K562 (cell line): ENCODE results near the gene MDN1. TPM values are rescaled to one million over a fixed set of nuclear protein-coding genes. Genes with fewer than 3 reads are reported as not detected.

ENCODE experiments used
- ATAC-seq: fragments of 200-7000 bp; cut with Tn5 transposase; 3 replicates; pipeline ENCODE4 v1.9.1; 2020; ENCODE audit warnings: moderate library complexity
- BruUV-seq: library from RNA; stranded (reverse); fragments of 400-500 nt; replicated peaks from 2 replicates; lab custom pipeline; 2021; lab: Mats Ljungman, UMichigan
- CTCF ChIA-PET: fragments of 300-600 bp; formaldehyde crosslinking; extraction: SDS; loops from one replicate; lab custom pipeline; 2021; ENCODE audit warnings: low intra/inter-chr PET ratio; lab: Yijun Ruan, JAX
- POLR2A ChIA-PET: fragments of 300-600, 350-650 bp; sonication (Branson Sonifier 250); formaldehyde crosslinking; extraction: SDS; loops from one replicate; lab custom pipeline; 2021; ENCODE audit warnings: antibody characterized with exemption, inconsistent platforms; lab: Yijun Ruan, JAX
- DNase-seq, 4 experiments: peaks; one replicate each; pipeline versions ENCODE4 v3.0.0 to v3.0.0-alpha.2; 2011 to 2018; ENCODE audit warnings: low spot score in 3 of 4, mixed read lengths in 3 of 4; ENCODE audit errors: extremely low read depth in 1 of 4
- FAIRE-seq: peaks from 2 replicates; lab custom pipeline; 2011; peaks lifted over from hg19 to GRCh38; lab: Jason Lieb, UNC
- H2AFZ ChIP-seq: 2 replicates; pipeline ENCODE4 v1.6.0; 2011; ENCODE audit warnings: low read depth, low read length, control low read depth, inconsistent platforms
- H3K27ac ChIP-seq: fragments of 200-600 bp; 3 replicates; pipeline ENCODE4 v1.8.0; 2011; ENCODE audit warnings: low read depth, mild to moderate bottlenecking, control low read depth, inconsistent platforms, low read length, moderate library complexity, mixed read lengths; ENCODE audit errors: extremely low read depth
- H3K27me3 ChIP-seq, 2 experiments: fragments of 300-600 bp in 1 of 2; 2 replicates in 1 of 2; 3 replicates in 1 of 2; pipeline versions ENCODE4 v1.6.0 to v1.8.0; 2011; ENCODE audit warnings: inconsistent platforms in 2 of 2, low read length in 2 of 2, mild to moderate bottlenecking in 1 of 2, mixed read lengths in 1 of 2, moderate library complexity in 1 of 2; ENCODE audit not compliant: control insufficient read depth in 2 of 2, insufficient read depth in 2 of 2
- H3K36me3 ChIP-seq: fragments of 300-600 bp; 3 replicates; pipeline ENCODE4 v1.8.0; 2011; ENCODE audit warnings: mild to moderate bottlenecking, low read length, inconsistent platforms; ENCODE audit not compliant: control insufficient read depth, insufficient read depth
- H3K4me1 ChIP-seq, 2 experiments: fragments of 200-600 bp in 1 of 2; replicated peaks in 1 of 2; 2 replicates in 1 of 2; 3 replicates in 1 of 2; pipeline versions ENCODE4 v1.5.1 to v1.8.0; 2011; ENCODE audit warnings: inconsistent platforms in 2 of 2, low read length in 2 of 2, mild to moderate bottlenecking in 1 of 2, mixed read lengths in 1 of 2, moderate library complexity in 1 of 2; ENCODE audit not compliant: control insufficient read depth in 2 of 2, insufficient read depth in 2 of 2
- H3K4me2 ChIP-seq: 2 replicates; pipeline ENCODE4 v1.6.1; 2011; ENCODE audit warnings: low read length, control low read depth, inconsistent platforms, mixed read lengths; ENCODE audit not compliant: insufficient read depth
- H3K4me3 ChIP-seq: fragments of 200-600 bp; sonication (generic), shearing (Covaris generic); 2 replicates; pipeline ENCODE4 v1.5.1; 2016; ENCODE audit warnings: control low read depth, inconsistent platforms
- H3K79me2 ChIP-seq: fragments of 200-600 bp; 3 replicates; pipeline ENCODE4 v1.8.0; 2011; ENCODE audit warnings: low read length, inconsistent platforms; ENCODE audit not compliant: control insufficient read depth, insufficient read depth
- H3K9ac ChIP-seq, 2 experiments: 2 replicates each; pipeline versions ENCODE4 v1.6.0 to v1.6.1; 2011; ENCODE audit warnings: low read depth in 2 of 2, low read length in 2 of 2, control low read depth in 1 of 2, inconsistent platforms in 1 of 2, mild to moderate bottlenecking in 1 of 2, mixed read lengths in 1 of 2; ENCODE audit not compliant: insufficient read depth in 1 of 2
- H3K9me1 ChIP-seq: one replicate; pipeline ENCODE4 v1.6.0; 2011; ENCODE audit warnings: inconsistent platforms, mild to moderate bottlenecking, low read length, moderate library complexity; ENCODE audit not compliant: control insufficient read depth, insufficient read depth
- H3K9me3 ChIP-seq: replicated peaks from 2 replicates; pipeline ENCODE4 v1.5.1; 2011; ENCODE audit warnings: low read depth, low read length, inconsistent platforms; ENCODE audit not compliant: control insufficient read depth, insufficient read depth
- H4K20me1 ChIP-seq: replicated peaks from 2 replicates; pipeline ENCODE4 v1.6.1; 2011; ENCODE audit warnings: low read length, inconsistent platforms, mixed read lengths; ENCODE audit not compliant: control insufficient read depth, insufficient read depth
- BCL6 ChIP-seq: fragments of 250-450 bp; sonication (Bioruptor Pico); IDR thresholded peaks from 2 replicates; pipeline ENCODE4 v1.4.0; 2020
- CREM ChIP-seq: IDR thresholded peaks from 2 replicates; pipeline ENCODE4 v1.6.1; 2014; ENCODE audit warnings: antibody characterized with exemption, low read depth
- E2F5 ChIP-seq: sonication (generic); formaldehyde crosslinking; IDR thresholded peaks from 2 replicates; pipeline ENCODE4 v1.8.0; 2022; ENCODE audit warnings: mild to moderate bottlenecking, missing genetic modification reagents
- ILF3 ChIP-seq: fragments of 450-650 bp; IDR thresholded peaks from 2 replicates; pipeline ENCODE4 v1.6.1; 2018; ENCODE audit warnings: antibody characterized with exemption, mild to moderate bottlenecking, moderate library complexity, borderline replicate concordance
- POLR2AphosphoS5 ChIP-seq: IDR thresholded peaks from 2 replicates; pipeline ENCODE4 v1.6.1; 2011; ENCODE audit warnings: mild to moderate bottlenecking, low read depth, low read length, moderate library complexity; ENCODE audit not compliant: control insufficient read depth, insufficient read depth
- RAD51 ChIP-seq: fragments of 450-650 bp; IDR thresholded peaks from 2 replicates; pipeline ENCODE4 v1.7.1; 2016; ENCODE audit warnings: low read depth, mild to moderate bottlenecking, borderline replicate concordance
- RBM39 ChIP-seq: fragments of 200-400 bp; formaldehyde crosslinking; optimal IDR thresholded peaks from 2 replicates; pipeline ENCODE3; 2018; ENCODE audit warnings: low read depth, low read length
- THRA ChIP-seq: fragments of 450-650 bp; IDR thresholded peaks from 2 replicates; pipeline ENCODE4 v1.6.1; 2017; ENCODE audit warnings: mild to moderate bottlenecking, moderate library complexity
- USF2 ChIP-seq: sonication (generic); formaldehyde crosslinking; IDR thresholded peaks from 2 replicates; pipeline ENCODE4 v1.5.0; 2020; ENCODE audit warnings: missing genetic modification reagents
- XRCC4 ChIP-seq: IDR thresholded peaks from one replicate; pipeline ENCODE4 v1.6.1; 2011; ENCODE audit not compliant: insufficient read depth, insufficient read length; ENCODE audit errors: extremely low read depth
- ZNF217 ChIP-seq: sonication (generic); formaldehyde crosslinking; IDR thresholded peaks from 2 replicates; pipeline ENCODE4 v1.8.0; 2022; ENCODE audit warnings: mild to moderate bottlenecking, missing genetic modification reagents
- ZNF445 ChIP-seq: fragments of 250-450 bp; sonication (Bioruptor Pico); IDR thresholded peaks from 2 replicates; pipeline ENCODE4 v1.4.0; 2020; ENCODE audit warnings: low read depth, mild to moderate bottlenecking, moderate library complexity
- WGBS: fragments of 100-300 bp; shearing (Covaris generic); methylation state at CpG from one replicate; pipeline ENCODE4 v1.1.6; 2016; ENCODE audit warnings: low coverage, mixed read lengths; ENCODE audit not compliant: insufficient coverage; ENCODE audit errors: missing lambda C conversion rate; 5-methylcytosine and 5-hydroxymethylcytosine counted together
- in situ Hi-C: fragments of 300-500 bp; cut with MboI; formaldehyde crosslinking; loops from 4 replicates; pipeline ENCODE4 v1.15.0; 2018; ENCODE audit warnings: inconsistent platforms, mixed read lengths
- intact Hi-C: fragments of 100-400 bp; cut with micrococcal nuclease; formaldehyde crosslinking; loops from 2 replicates; pipeline ENCODE4 v1.14.2; 2022
- polyA plus RNA-seq, 8 experiments: library from polyadenylated mRNA; depleted of rRNA in 4 of 8; stranded (reverse) in 5 of 8; unstranded in 3 of 8; fragments of >200 nt; fragmentation: Nextera tagmentation in 2 of 8; fragmentation: Illumina TruSeq in 1 of 8; extraction: Ambion mirVana in 2 of 8; extraction: Trizol in 1 of 8; gene quantifications; 2 replicates each; pipeline versions ENCODE4 v1.2.1 to v1.2.3, GENCODE V29; 2011 to 2014; ENCODE audit warnings: inconsistent platforms in 1 of 8, missing spikeins in 1 of 8
- total RNA-seq, 7 experiments: library from RNA; depleted of rRNA in 6 of 7; stranded (reverse); fragments of >200 nt in 6 of 7; fragmentation: Illumina TruSeq in 2 of 7; extraction: Trizol in 2 of 7; gene quantifications; 2 replicates each; pipeline versions ENCODE4 v1.2.1 to v1.2.3, GENCODE V29; 2011 to 2021; ENCODE audit warnings: low replicate concordance in 1 of 7

The MDN1 gene
- total and polyA plus RNA-seq, 9 of the 15 experiments (the other 6 are each of a cell fraction or from before 2014, with no cell fraction given): 25.6 to 93.6 (median 43.0) TPM

- Histone ChIP-seq H4K20me1 (no peaks in the 10 kb centered on the region), H3K36me3 (peaks cover 80% of the 10 kb centered on the region), H3K9me3 (no peaks in the 10 kb centered on the region), H3K4me2 (no peak overlapping the region), H3K9me1 (no peaks in the 10 kb centered on the region)
- POLR2A ChIA-PET: no interaction called here
- no TSS peak for BruUV-seq
- TF ChIP-seq XRCC4 (no peak), ZNF217 (CRISPR knock-in tag) (no peak), BCL6 (CRISPR knock-in tag) (no peak), CREM (no peak), RBM39 (no peak), POLR2AphosphoS5 (no peak), ILF3 (no peak), ZNF445 (CRISPR knock-in tag) (no peak), RAD51 (no peak), E2F5 (CRISPR knock-in tag) (no peak), THRA (no peak), USF2 (CRISPR knock-in tag) (no peak)
- TF ChIP-seq, all 486 proteins: peak for 0
- Histone ChIP-seq H3K27ac (no peak overlapping the region), H3K9ac (no peak overlapping the region), H2AFZ (no peak overlapping the region), H3K79me2 (no peaks in the 10 kb centered on the region), H3K4me3 (no peak overlapping the region), H3K4me1 (no peaks in the 10 kb centered on the region), H3K27me3 (no peaks in the 10 kb centered on the region)
- FAIRE-seq (no peak), ATAC-seq (no peak), DNase-seq (no peak)
- in situ Hi-C loops (no loop called here), intact Hi-C loops (no loop called here)
- WGBS: 90% methylated on average over 3 of the region's 3 CpGs
- CTCF ChIA-PET: no interaction called here
Measured at GRCh38 chr6:89736893-89737292, 82.7 kb downstream of the MDN1 start.
